Cerebellar cortex (tissue), 1 donor: ENCODE data around the gene LHX3.
"Not testable (repeated sequence)": the region's sequence is repeated elsewhere in the genome, so short reads cannot be mapped to it uniquely, and the experiment has no call there.

Source experiments
- DNase-seq: peaks from one replicate; pipeline ENCODE4 v3.0.0-alpha.2; 2015; ENCODE audit warnings: low spot score

The LHX3 gene

DNA sequence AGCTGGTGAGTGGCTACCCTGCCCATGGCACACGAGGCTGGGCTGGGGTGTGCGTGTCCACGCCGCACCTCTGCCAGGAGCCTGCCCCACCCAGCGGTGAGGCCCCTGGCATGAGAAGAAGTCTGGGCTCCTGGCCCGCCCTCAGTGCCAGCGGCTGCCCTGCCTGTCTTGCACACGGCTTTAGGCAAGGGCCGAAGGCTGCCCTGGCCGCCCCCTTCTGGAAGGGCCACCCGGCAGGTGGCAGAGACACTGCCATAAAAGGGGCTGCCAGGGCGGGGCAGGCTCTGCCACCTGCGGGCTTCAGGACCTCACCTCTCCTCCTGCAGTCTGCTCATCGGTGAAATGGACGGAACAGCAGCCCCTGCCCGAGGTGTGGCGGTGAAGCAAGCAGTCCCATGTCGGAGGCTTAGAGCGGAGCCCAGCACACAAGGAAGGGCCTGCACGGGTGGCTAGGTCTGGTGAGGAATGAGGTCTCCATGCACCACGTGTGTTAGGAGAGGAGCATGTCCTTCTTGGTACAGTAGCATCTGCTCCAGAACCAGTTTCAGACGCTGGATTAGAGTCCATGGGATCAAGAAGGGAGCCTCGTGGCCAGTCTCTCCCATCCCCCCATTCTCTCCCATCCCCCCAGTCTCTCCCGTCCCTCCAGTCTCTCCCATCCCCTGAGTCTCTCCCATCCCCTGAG, 51.4 kb downstream of the LHX3 start:
- DNase-seq: no peak

DNA sequence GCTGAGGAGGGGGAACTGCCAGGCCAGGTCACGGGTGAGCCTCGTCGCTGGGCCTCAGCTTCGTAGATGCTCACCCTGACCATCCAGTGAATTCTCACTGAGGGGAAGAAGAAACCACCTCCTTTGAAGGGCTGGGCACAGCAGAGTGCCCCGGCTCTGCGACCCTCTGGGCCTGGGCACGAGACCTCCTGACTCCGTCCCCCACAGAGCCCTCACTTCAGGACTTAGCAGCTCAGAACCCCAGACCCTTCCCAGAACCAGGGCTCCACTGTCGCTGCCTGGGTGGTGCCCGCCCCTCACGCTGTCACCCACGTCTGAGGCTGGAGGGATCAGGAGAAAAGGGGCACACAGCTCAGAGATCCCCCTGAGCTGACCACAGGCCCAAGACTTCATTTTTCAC, 52.0 kb downstream of the LHX3 start:
- DNase-seq: no peak

DNA sequence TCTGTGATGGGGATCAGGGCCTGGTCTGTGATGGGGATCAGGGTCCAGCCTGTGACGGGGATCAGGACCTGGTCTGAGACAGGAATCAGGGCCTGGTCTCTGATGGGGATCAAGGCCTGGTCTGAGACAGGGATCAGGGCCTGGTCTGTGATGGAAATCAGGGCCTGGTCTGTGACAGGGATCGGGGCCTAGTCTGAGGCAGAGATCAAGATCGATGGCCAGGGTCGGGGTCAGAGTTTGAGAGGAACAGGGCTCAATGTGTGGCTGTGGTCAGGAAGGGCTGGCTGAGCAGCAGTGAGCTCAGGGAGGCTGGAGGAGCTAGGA, 52.4 kb downstream of the LHX3 start:
- DNase-seq: no peak

DNA sequence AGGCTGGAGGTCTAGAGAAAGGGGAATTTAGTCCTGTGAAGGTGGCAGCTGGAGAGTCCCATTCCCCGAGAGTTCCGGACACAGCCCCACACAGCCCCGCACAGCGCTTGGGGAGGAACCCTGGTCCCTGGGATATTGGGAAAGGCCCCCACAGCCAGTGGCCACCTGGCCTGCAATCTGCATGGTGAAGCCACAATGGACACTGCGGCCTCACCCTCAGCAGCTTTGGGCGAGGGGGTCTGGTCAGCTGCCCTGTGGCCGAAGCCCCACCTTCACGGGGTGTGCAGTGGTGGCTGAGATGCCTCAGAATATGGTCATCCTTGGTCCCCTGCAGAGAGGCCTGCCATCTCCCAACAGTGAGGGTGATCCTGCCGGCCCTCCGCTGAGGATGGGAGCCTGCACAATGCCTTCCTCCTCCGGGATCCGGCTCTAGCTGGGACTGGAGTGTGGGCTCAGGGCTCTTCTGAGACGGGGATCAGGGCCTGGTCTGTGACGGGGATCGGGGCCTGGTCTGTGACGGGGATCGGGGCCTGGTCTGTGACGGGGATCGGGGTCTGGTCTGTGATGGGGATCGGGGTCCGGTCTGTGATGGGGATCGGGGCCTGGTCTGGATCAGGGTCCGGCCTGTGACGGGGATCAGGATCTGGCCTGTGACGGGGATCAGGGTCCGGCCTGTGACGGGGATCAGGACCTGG, 52.9 kb downstream of the LHX3 start:
- DNase-seq: no peak

DNA sequence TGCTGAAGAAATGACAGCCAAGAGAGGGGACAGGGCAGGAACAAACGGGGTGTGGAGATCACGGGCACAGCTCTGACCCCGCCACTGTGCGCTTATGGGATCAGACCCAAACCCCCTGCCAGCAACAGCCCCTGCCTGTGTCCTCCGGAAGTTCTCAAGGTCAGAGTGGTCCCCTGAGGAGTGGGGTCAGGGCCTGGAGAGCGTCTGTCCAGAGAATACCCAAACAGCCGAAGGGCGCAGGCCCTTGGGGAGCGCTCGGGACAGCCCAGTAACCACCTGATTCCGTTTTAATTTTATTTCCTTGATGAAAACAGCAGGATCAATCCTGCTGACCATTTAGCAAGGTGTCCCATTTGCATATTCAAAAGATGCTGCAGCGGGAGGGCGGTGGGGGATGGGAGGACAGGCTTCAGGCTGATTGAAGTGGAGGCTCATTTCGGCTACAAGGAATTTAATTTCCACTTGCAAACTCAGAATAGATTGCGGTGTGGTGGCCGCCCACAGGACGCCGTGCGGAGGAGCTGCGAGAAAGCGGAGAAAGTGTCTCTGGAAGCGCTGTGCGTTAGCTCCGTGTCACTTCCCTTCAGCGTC, 53.6 kb downstream of the LHX3 start:
- no peak for DNase-seq

DNA sequence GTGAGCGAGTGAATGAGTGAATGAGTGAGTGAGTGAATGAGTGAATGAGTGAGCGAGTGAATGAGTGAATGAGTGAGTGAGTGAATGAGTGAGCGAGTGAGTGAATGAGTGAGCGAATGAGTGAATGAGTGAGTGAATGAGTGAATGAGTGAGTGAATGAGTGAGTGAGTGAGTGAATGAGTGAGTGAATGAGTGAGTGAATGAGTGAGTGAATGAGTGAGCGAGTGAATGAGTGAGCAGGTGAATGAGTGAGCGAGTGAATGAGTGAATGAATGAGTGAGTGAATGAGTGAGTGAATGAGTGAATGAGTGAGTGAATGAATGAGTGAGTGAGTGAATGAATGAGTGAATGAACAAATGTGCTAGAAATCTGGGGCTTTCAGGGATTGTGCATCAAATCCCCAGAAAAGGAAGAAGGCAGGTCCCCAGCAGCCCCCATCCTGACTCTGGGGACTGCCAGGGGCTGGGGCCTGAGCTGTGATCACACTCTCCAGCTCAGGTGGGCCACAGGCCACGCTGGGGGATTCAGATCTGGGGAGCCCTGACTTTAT, 54.2 kb downstream of the LHX3 start:
- not testable (repeated sequence) for DNase-seq

DNA sequence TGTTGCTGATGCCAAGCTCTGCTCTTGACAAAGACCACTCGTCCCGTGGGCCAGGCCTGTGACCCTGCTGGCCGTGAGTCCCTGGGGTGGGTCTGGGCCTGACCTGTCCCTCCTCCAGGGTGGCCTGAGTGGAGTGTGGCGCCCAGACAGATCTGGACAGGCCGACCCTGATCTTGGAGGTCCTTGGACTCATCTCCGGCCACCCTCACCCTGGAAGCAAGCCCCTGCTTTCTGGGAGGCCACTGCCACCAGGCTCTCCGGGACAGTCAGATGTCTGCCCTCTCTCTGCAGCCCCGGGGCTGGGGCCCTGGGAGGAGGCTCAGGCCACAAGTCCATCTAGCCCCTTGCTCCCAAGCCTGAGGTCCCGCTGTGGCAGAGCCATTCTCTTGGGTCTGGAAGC, 55.1 kb downstream of the LHX3 start:
- no peak for DNase-seq

DNA sequence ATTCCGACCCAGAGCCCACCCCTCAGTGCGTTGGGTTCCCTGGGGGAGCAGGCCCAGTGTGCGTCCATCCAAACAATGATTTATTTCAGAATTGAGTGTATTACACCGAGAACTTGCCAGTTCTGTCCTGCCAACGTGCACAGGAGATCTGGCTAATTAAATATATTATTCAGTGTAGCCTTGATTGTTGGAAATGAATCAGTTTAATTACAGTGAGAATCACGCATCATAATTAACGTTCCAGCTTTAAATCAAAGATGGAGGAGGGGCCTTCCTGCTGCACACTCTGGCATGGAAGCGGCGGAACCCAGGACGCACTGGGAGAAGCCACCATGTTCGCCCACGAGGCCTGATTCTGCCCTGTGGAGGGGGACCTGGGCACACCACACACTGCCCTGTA, 55.6 kb downstream of the LHX3 start:
- DNase-seq: no peak

DNA sequence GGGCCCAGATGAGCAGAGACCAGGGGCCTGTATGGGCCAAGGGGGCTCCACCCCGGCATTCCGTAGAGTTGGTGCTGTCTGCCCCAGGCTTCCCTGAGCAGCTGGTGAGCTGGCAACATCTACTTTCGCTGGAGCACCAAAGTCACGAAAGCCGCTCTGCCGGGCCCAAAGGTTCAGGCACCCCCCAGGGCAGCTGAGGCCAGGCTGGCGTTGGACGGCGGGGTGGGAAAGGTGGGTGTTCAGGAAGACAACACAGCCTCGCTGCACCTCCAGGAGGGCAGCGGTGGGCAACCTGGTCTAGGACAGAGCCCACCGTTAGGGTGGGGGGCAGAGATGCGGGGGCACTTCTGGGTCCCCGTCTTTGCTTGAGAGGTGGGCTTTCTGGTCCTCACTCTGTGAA, 56.2 kb downstream of the LHX3 start:
- DNase-seq: no peak

DNA sequence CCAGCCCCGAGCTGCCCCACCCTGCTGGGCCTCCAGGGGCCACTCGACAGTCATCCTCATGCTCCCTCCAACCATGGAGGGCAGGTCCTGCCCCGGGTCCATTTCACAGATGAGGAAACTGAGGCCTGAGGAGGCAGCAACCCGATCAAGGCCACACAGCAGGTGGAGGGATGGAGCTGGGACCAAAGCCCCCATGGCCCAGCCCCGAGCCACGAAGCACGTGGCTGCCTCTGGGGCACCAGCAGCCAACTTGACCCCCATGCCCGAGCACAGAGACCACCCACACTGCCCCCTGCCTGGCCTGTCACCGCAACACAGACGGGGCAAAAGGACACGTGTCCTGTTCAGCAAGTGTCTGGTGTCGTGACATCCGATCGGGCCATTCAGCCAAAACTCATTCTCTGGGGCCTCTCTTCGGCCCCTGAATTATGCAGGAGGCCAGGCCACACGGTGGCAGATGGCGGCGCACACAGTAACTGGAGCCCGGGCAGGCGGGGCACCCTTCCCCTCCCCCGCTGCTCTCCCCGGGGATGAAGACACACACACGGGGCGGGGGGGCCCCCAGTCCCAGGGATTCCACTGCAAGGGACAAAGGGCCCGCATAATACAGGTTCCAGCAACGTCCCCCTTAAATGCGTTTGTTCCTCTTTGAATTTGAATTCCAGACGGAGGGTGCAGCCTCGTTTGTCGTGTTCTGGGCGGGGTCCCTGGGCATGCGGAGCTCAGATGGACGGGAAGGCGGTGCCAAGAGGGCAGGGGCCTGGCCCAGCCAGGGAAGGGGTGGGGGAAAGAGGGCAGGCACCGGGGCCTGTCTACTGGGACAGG, 56.8 kb downstream of the LHX3 start:
- no peak for DNase-seq

DNA sequence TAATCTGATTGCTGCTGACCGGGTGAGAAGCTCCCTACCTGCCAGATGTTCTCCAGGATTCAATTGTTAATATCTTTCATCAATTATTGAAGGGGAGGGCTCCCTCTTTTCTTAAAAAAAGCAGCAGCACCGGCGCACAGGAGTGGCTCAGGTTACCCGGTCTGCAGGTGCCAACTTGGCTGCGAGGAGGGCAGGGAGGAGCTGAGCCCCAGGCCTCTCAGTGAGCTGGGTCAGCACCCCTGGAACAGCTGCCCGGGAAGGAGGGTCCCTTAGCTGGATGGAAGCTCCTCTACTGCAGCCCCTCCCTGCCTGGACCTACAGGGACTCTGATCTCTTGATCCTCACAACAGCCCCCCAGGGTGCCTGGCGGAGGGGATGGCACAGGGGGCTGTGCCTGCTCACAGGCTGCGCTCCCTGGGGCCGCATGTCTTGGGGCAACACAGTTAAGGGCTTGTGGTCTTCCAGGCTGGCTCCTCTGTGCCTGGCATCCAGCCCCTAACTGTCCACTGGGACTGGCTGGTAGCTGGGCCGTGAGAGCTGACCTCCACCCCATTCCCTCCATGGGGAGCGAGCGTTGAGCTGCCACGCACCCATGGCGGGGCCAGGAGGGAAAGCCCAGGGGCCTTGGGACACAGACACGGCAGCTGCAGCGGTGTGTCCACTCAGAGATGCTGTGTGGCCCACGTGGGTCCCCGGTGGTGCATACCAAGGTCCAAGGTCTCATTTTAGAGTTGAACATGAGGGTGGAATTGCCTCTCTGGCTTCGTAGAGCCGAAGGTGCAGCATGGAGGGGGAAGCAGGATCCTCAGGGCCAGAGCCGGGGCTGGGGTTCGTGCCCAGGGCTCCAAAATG, 57.7 kb downstream of the LHX3 start:
- DNase-seq: no peak
